Left kidney (tissue), 8 donors: Measurements from ENCODE around the gene OR7D4. TPM values are rescaled to one million over a fixed set of nuclear protein-coding genes. Genes with fewer than 3 reads are reported as not detected.
A peak's percentile ranks its signal among the peaks of the same experiment; 100 is the strongest.
"Not testable (repeated sequence)": the region's sequence is repeated elsewhere in the genome, so short reads cannot be mapped to it uniquely, and the experiment has no call there.

Experiments used
- DNase-seq: peaks from one replicate; pipeline ENCODE4 v3.0.0-alpha.2; 2013
- long read RNA-seq, 8 donors: transcript quantifications; one replicate each; lab custom pipeline, GENCODE V29; 2026
- polyA plus RNA-seq: library from polyadenylated mRNA; unstranded; fragments of 120-200 nt; gene quantifications from one replicate; pipeline ENCODE4 v1.2.1, GENCODE V29; 2013; ENCODE audit not compliant: insufficient read length

Gene OR7D4
- polyA plus RNA-seq, result 0.05 TPM
- long read RNA-seq, donor 1, result 0 reads
- long read RNA-seq, donor 2, result 0 reads
- long read RNA-seq, donor 3, result 0 reads
- long read RNA-seq, donor 4, result 0 reads
- long read RNA-seq, donor 5, result 0 reads
- long read RNA-seq, donor 6, result 0 reads
- long read RNA-seq, donor 7, result 0 reads
- long read RNA-seq, donor 8, result 0 reads

DNA sequence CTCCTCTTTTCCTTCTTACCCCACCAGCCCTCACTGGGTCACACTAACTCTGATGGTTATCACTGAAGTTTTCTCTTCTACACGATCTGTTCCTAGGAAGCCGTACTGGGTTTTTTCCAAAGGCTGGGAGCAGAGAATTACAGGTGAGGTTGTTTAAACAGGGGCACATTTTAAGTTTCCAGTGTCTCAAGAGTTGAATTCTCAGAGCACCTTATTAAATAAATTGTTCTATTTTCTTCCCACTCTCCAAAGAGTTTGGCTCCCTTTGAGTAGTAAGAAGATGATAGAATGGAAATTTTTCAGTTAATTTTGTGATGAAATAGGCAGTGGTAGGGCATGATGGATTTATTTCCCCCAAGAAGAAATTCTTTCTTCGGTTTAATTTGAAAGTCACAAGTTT is at the start of gene OR7D4:
OR7D4 (minus strand) TSS at position 101 of the 400 bp plus-strand sequence. CDS start 4,752 bp downstream, outside the sequence.
- no peak for DNase-seq

DNA sequence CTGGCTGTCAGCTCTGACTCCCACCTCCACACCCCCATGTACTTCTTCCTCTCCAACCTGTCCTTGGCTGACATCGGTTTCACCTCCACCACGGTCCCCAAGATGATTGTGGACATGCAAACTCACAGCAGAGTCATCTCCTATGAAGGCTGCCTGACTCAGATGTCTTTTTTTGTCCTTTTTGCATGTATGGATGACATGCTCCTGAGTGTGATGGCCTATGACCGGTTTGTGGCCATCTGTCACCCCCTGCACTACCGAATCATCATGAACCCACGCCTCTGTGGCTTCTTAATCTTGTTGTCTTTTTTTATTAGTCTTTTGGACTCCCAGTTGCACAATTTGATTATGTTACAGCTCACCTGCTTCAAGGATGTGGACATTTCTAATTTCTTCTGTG is 31.8 kb upstream of the OR7D4 start:
- no peak for DNase-seq

DNA sequence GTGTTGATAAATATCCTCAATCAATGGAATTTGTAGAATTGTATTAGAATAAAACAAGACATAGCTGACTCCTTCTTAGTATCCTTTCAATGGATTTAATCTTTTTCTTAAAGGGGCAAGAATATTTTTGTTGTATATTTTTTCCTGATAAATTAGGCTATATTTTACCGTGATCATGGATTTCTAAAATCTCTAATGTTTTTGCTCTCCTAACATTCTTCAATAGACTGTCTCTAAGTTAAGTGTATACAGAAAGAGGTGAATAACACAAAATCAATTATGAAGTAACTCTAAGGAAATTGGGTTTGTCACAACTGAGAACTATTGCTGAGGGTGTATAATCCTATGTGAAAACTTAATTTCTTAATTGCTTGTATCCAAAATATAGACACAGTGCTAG is 31.2 kb upstream of the OR7D4 start, which contains the start of gene OR7E24:
OR7E24 (plus strand) TSS at position 301 of the 400 bp plus-strand sequence. CDS start 114 bp downstream, outside the sequence.
- DNase-seq, result no peak

DNA sequence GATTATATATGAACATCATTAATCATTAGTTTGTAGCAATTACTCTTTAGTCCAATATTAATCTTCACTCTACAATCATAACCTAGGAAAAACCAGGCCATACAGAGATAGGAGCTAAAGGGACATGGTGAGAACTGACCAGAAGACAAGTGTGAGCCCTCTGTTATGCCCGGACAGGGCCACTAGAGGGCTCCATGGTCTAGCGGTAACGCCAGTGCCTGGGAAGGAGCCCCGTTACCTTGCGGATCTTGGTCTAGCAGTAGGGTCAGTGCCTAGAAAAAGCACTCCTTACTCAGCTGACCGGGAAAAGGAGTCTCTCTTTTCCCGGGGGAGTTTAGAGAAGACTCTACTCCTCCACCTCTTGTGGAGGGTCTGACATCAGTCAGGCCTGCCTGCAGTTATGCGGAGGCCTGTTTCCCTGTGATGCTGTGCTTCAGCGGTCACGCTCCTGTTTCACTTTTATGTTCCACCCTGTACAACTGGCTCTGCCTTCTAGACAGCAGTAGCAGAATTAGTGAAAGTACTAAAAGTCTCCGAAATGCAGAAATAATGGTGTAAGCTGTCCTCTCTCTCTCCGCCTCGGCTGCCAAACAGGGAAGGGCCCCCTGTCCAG is 13.8 kb downstream of the OR7D4 start:
- peak; percentile 59 for DNase-seq

DNA sequence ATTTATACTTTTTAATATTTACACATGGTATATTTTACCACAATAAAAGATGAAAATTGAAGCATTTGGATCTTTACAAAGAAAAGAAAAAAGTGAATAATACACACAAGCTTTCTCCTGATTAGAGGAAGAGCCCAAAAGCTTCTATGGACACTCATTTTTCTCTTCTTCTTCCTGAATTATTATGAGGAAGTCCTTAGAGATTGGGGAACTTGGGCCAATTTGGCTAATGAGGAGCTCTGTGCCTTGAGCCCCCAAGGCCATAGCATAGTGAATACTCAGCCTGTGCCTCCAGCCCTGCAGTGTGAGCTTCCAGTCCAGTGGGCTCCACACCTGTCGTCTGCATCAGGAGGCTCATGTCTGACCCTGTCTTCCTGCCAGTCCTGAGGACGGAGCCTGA is 21.3 kb downstream of the OR7D4 start:
- DNase-seq, result not testable (repeated sequence)

DNA sequence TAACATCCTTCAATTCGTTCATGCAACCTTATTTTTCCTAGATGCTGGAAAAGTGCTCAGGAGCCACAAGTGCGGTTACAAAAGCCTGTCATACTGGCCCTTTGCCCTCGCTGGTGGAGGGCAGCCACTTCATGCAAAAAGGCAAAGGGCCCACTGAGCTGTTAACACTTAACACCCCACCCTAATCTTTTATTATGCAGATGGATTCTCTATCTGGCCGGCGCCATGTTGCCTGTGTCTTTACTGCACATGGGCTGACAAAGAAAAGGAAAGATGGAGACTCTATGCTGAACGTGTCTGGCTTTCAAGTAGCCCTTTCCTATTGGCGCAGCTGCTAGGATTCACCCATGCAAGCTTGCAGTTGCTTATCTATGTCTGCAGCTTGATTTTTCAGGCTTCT is 29.9 kb downstream of the OR7D4 start:
- DNase-seq, result no peak

DNA sequence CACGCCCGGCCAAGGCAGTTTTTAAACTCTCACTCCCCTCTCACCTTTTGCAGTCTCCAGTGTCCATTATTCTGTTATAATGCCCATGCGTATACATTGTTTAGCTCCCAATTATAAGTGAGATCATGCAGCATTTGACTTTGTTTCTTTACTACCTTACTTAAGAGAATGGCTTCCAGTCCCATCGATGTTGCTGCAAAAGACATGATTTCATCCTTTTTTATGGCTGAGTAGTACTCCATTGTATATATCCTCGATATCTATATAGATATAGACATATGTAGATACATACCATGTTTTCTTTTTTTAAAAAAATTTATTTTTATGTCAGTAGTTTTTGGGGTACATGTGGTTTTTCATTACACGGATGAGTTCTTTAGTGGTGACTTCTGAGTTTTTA is 32.2 kb downstream of the OR7D4 start:
- DNase-seq, result no peak

DNA sequence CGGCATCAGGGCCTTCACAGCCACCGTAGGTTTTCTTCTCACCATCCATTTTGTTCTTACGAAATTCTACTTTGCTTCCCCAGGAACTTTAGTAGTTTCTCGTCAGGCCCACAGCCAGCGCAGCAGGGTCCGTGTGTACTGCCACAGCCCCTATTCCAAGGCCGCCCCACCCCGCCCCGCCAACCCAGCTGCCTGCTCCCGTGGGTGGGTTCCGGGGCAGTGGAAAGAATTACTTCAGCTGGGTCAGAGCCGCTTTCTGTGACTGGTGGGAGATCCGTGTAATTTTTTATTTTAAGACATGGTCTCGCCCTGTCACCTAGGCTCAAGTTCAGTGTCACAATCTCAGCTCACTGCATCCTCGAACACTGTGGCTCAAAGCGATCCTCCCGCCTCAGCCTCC is 36.4 kb downstream of the OR7D4 start:
- no peak for DNase-seq

DNA sequence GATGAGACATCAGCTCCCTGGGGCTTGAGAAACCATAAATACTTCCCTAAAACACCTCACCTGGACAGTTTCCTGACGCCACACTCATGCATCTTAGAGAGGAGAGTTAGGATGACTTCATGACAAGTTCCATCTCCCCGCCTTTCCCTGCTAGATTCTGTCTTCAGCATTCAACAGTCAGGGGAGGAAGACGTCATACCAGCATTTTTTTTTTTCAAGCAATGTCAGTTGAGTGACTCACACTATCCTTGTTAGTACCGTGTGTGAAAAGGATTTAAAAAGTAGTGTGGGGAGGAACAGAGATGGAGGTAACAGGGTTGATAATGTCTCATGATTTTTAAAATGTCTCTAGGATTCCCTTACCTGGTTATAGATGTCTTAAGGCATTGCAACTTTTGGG is 40.5 kb downstream of the OR7D4 start, which contains the start of gene OR7D2:
OR7D2 (plus strand) TSS at position 79 of the 400 bp plus-strand sequence. CDS start 6,803 bp downstream, outside the sequence.
- no peak for DNase-seq

DNA sequence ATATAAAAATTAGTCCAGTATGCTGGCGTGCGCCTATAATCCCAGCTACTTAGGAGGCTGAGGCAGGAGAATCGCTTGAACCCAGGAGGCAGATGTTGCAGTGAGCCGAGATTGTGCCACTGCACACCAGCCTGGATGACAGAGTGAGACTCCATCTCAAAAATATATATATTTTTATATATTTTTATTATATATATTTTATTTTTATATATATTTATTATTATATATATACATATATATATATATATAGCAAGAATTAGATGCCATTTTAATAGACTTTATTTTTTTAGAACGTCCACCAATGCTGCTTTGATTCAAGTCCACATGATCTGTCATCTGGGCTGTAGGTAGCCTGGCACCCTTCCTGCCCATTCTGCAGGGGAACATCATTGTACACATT is 44.1 kb downstream of the OR7D4 start:
- DNase-seq, result no peak

DNA sequence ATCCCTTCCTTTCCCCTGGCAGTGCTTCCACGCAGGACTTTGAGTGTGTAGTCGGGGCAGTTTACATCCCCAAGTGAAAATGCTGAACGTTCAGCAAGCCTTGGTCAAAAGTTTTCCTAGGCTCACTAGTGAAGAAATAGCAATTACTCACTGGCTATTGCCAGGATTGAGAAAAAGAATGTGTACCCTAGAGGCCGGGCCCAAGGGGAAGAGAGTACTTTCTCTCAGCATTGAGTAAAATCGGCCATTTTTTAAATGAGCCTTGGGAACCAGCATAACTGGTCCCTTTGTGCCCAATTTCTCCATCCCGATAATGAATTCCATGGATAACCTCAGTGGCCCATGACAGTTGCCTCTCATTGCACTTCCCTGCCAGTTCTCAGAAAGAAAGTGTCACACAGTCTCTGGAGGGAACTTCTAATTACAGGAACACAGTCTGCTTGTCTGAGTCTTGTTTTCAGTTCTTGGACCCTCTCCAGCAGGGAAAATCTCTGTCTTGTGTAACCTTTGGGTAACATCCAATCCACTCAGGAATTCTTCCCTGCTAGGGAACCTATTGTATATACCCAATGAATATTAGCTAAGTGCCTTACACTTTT is 47.9 kb downstream of the OR7D4 start:
- no peak for DNase-seq

DNA sequence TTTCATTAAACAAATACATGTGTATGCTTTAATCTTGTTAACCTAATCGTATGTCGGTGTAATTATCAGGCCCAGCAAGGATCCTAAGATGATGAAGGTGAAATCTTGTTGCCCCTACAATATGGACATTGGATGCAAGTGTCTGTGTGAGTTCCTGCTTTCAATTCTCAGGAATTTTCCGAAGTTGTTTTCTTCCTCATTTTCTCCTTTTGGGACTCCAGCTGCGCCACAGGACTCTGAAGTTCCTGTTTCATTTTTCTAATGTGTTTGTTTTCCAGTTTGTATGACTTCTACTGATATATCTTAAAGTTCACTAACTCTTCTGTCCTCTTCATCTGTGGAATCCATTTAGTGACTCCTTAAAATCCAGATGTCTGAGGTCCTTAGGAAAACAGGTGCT is 52.5 kb downstream of the OR7D4 start:
- DNase-seq, result no peak

DNA sequence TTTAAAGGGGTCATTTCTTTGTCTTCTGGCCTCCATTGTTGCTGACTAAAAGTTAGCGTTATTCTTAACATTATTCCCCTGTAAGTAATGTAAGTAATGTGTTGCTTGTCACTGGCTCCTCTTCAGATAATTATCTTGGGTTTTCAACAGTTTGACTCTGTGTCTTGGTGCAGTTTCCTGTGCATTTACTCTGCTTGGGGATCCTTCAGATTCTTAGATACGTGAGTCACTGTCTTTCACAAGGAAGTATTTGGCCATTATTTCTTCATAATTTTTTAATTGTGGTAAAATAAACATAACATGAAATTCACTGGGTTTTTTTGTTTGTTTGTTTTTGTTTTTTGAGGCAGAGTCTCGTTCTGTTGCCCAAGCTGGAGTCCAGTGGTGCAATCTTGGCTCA is 54.1 kb downstream of the OR7D4 start:
- no peak for DNase-seq

DNA sequence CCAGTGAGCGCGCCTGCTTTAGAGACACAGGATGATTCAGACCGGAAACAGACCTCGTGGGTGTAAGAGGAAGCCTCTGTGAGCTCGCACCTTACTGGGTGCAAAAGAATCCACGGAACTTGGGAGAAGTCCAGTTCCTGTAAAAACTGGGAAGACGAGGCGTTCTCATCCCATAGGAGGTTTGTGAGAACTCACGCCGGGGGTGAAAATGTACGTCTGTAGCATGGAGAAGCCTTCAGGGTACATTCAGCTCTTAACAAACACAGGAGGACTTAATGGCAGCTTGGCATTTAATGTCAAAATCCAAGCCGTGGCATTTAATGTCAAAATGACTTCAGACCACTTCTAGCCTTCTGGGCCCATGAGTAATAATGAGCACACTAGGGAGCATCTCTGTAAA is 58.0 kb downstream of the OR7D4 start:
- DNase-seq, result no peak

Other genes with a start within 250 kb of the OR7D4 start
- gene MUC16, start 209.2 kb downstream of the OR7D4 start, polyA plus RNA-seq, result 0.05 TPM
- 0.08 TPM for gene OR1M1, start 132.5 kb downstream of the OR7D4 start, polyA plus RNA-seq
- gene OR7G2, start 112.1 kb downstream of the OR7D4 start, polyA plus RNA-seq, result 0.05 TPM
- gene OR7G1, start 103.8 kb downstream of the OR7D4 start, polyA plus RNA-seq, result not detected
- not detected for gene OR7G3, start 92.6 kb downstream of the OR7D4 start, polyA plus RNA-seq
- gene ZNF317, start 79.2 kb downstream of the OR7D4 start, polyA plus RNA-seq, result 41.9 TPM
- 0.10 TPM for gene OR7D2, start 40.6 kb downstream of the OR7D4 start, polyA plus RNA-seq
- not detected for gene OR7E24, start 31.3 kb upstream of the OR7D4 start, polyA plus RNA-seq
- gene ZNF699, start 90.2 kb upstream of the OR7D4 start, polyA plus RNA-seq, result 8.1 TPM
- 91.5 TPM for gene ZNF559, start 104.6 kb upstream of the OR7D4 start, polyA plus RNA-seq
- gene ZNF177, start 143.4 kb upstream of the OR7D4 start, polyA plus RNA-seq, result 14.3 TPM
- gene ZNF266, start 216.0 kb upstream of the OR7D4 start, polyA plus RNA-seq, result 42.1 TPM